ENCODE data around the gene DTNB. TPM values are rescaled to one million over a fixed set of nuclear protein-coding genes. Genes with fewer than 3 reads are reported as not detected.

The DTNB gene
- polyA plus RNA-seq, 3 donors: 18.0 to 21.0 (median 20.2) TPM

DNA sequence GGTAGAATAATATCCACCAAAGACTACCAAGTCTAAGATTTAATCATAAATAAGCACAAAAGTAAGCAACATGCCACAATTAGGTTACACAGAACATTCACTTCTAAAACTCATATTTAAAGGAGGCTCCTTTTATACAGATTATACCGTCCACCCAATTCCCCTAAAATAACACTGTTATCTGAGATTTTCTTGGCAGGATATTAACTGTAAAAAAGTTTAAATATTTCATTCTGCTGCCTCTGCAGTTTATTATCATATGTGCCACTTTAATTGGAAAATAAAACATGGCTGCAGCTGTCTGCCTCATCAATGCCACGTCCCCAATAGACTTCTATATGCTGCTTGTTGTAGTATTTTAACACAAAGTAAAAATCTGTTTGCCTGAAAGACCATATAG is 140.9 kb downstream of the DTNB start:
- DNase-seq (ENCODE audit: extremely low read depth in 1 of 11, low read depth in 9 of 11, low spot score in 4 of 11): no peak

DNA sequence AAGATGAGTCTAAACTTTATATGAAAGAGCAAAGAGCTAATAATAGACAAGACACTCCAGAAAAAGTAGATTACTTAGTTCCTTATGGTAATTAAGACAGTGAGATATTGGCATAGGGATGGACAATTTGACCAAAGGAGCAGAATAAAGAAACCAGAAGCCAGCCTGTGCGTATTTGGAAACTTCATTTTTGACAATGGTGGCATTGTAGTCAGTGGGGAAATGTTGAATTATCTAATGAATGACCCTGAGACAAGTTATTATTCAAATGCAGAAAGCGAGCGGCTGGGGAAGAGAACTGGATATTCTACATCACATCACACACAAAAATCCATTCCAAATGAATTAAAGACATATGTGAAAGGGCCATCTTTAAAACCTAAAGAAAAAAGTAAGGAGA is 144.3 kb downstream of the DTNB start:
- no peak for DNase-seq (ENCODE audit: extremely low read depth in 1 of 11, low read depth in 9 of 11, low spot score in 4 of 11)

DNA sequence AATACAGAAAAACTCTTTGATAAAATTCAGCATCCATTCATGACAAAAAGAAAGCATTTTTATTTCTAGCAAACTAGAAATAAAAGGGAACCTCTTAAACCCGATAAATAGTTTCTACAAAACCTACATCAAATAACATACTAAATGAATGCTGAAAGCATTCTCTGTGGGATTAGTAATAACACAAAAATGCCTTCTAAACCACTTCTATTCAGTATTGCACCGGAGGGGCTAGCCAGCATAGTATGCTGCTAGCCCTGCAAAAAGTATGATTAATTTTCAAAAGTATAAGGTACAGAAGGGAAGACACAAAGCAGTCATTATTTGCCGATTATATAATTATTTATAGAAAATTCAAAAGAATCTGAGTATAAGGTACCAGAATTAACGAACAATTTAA is 145.2 kb downstream of the DTNB start:
- no peak for DNase-seq (ENCODE audit: extremely low read depth in 1 of 11, low read depth in 9 of 11, low spot score in 4 of 11)

DNA sequence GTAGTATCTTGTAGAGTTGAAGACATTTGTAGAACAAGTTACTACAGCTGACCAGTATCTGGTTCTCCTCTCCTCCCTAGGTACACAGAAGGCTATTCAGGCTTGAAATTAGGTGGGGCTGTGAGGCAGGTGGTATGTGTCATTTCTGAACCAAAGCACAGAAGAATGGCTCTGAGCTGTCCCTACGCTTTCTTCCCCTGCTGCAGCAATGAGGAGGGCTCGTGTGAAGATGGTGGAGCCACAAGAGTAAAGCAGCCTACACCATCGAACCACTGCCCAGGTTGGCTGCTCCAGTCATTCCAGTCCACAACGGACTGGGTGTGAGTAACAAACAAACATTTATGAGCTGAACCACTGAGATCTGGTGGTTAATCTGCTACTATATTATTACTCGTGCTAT is 148.9 kb downstream of the DTNB start:
- no peak for DNase-seq (ENCODE audit: extremely low read depth in 1 of 11, low read depth in 9 of 11, low spot score in 4 of 11)

DNA sequence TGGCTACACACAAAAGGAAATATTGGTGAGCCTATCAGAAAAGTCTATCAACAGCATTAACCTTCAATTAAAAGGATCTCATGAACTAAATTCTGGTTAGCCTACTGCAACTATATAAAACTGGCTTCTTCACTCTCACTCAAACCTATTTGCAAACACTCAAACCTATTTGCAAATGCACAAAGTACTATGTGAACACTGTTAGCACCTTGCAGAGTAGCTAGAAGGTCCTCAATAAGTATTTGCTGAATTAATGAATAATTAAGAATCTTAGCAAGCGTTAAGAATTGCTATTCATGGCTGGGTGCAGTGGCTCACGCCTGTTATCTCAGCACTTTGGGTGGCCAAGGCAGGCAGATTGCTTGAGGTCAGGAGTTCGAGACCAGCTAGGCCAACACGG is 150.3 kb downstream of the DTNB start:
- no peak for DNase-seq (ENCODE audit: extremely low read depth in 1 of 11, low read depth in 9 of 11, low spot score in 4 of 11)

DNA sequence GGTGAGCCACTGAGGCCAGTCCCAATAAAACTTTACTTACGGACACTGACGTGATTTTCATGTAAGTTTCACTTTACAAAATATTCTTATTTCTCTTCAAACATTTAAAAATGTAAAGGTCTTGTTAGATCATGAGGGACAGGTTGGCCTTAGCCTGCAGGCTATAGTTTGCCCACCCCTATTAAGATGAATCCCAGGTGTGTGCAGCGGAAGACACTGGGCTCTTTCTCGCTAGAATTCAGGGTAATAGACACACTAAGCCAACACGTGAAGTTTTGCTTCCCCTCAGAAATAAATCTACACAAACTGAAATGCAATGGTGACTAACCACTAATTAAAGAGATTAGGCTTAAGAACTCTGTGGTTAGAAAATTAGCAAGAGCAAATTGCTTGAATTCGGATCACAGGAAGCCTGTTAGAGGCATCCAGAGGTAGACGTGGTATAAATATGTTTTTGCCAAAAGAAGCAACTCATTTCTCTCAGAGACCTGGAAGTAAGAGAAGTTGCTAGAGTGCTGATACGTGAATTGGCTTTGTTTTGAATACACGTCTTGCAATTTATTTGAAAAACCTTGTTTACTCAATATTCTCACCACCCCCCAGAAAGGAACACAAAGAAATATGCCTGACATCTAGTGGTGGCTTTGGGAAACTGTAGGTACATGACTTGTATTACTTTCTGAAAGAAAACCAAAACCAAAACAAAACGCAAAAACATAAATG is 151.6 kb downstream of the DTNB start:
- peak; percentile 43 to 80 (median 60) for DNase-seq (ENCODE audit: extremely low read depth in 1 of 11, low read depth in 9 of 11, low spot score in 4 of 11)

DNA sequence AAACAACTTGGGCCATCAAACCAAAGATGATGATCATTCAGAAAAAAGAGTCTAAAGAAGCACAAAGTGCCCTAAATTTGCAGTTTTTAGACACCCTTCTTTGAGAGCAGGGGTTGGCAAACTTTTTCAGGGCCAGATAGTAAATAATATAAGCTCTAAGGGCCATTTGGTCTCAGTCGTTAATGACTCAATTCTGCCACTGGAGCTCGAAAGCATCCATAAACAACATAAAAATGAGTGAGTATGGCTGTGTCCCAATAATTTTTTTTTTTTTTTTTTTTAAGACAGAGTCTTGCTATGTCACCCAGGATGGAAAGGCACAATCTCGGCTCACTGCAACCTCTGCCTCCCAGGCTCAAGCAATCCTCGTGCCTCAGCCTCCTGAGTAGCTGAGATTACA is 152.3 kb downstream of the DTNB start:
- peak in 1 of 11 donors; percentile 4 for DNase-seq (ENCODE audit: extremely low read depth in 1 of 11, low read depth in 9 of 11, low spot score in 4 of 11)

DNA sequence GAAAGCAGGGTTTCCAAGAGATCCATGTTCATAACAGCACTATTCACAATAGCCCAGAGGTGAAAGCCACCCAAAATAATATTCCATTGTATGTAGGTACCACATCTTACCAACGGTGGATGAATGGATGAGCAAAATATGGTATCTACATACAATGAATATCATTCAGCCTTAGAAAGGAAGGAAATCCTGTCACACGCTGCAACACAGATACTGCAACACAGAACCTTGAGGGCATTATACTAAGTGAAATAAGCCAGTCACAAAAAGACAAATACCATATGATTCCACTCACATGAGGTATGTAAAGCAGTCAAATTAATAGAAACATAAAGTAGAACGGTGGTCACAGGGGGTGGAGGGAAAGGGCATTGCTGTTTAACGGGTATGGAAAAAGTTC is 155.7 kb downstream of the DTNB start:
- DNase-seq (ENCODE audit: extremely low read depth in 1 of 11, low read depth in 9 of 11, low spot score in 4 of 11): no peak

DNA sequence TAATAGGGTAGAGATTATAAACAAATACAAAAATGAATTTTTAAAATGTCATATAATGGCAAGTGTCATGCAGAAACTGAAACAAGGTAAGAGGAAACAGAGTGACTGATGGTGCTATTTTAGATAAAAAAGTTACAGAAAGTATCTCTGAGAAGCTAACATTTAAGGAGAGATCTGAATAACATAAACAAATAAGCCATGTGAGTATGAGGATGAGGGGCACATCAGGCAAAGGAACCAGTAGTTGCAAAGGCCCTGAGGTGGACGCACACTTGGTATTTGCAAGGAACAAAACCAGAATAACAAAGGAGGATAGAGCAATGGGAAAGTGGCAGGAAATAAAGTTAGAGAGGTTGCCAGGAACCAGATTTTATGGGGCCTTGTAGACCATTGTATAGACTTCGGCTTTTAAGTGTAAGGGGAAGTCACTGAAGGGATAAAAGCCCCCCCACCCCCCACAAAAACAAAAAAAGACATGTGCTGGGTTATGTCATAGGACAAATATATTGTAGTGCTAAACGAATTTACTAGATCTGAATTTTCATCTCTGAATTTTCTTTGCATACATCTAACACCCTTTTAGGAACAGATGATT is 159.2 kb downstream of the DTNB start:
- no peak for DNase-seq (ENCODE audit: extremely low read depth in 1 of 11, low read depth in 9 of 11, low spot score in 4 of 11)

DNA sequence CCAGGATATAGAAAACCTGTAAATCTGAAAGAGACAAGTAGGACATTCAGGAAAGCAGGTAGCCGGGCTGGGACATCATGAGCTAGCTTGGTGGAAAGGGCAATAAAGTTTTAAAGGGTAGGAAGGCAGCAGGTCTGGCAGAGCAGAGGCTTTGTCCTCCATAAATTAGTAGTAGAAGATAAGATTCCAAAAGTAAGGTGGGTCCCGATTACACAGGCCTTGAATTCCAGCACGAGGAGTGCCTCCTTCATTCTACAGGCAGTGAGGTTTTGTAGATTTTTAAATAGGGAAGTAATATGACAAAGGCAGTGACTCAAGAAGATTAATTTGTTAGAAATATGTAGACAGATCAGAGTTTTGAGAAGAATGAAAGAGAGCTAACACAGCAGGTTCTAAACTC is 160.7 kb downstream of the DTNB start:
- DNase-seq (ENCODE audit: extremely low read depth in 1 of 11, low read depth in 9 of 11, low spot score in 4 of 11): no peak

DNA sequence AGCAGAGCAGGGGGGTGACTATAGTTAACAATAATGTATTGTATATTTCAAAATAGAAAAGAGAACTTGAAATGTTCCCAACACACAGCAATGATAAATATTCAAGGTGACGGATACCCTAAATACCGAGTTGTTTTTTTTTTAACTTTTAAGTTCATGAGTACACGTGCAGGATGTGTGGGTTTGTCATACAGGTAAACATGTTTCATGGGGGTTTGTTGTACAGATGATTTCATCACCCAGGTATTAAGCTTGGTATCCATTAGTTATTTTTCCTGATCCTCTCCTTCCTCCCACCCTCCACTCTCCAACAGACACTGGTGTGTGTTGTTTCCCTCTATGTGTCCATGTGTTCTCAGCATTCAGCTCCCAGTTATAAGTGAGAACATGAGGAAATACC is 167.2 kb downstream of the DTNB start:
- DNase-seq (ENCODE audit: extremely low read depth in 1 of 11, low read depth in 9 of 11, low spot score in 4 of 11): no peak

DNA sequence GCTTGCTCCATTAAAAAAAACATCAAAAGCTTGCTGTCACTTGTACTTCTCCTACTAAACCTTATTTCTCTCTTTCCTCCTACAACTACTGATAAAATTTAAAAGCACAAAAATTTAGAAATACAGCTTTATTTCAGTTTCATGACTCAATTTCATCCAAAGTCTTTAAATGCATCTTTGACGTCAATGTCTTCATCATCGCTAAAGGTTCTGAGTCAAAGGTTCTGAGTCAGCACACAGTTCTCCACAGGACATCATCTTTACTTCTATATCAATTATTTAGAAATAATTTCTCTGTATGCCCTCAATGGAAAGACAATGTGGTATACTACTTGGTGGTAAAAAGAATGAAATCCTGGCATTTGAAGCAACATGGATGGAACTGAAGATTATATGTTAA is 167.8 kb downstream of the DTNB start:
- no peak for DNase-seq (ENCODE audit: extremely low read depth in 1 of 11, low read depth in 9 of 11, low spot score in 4 of 11)

DNA sequence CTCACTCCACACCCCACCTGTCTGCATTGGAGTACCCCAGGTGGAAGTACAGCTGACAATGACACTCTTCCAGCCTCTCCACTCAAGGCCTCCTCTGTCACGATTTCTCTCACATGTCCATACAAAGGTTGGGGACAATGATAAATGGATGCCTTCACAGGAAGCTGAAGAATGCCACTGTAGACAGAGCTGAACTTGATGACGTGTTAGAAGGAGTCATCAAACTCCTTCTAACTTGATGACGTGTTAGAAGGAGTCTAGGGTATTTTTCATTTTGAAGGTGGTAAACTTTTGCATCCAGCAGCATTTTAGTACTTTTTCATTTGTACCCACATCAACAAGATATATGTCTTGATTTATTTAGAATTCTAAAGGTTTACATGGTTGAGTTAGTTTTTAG is 168.2 kb downstream of the DTNB start:
- no peak for DNase-seq (ENCODE audit: extremely low read depth in 1 of 11, low read depth in 9 of 11, low spot score in 4 of 11)

DNA sequence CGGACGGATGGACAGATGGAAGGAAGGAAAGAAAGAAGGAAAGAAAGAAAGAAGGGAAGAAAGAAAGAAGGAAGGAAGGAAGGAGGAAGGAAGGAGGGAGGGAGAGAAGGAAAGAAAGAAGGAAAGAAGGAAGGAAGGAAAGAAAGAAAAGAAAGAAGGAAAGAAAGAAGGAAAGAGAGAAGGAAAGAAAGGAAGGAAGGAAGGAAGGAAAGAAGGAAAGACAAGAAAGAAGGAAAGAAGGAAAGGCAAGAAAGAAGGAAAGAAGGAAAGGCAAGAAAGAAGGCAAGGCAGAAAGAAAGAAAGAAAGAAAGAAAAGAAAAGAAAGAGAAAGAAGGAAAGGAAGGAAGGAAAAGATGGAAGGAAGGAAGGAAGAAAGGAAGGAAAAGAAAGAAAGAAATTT is 169.1 kb downstream of the DTNB start:
- DNase-seq (ENCODE audit: extremely low read depth in 1 of 11, low read depth in 9 of 11, low spot score in 4 of 11): no peak

DNA sequence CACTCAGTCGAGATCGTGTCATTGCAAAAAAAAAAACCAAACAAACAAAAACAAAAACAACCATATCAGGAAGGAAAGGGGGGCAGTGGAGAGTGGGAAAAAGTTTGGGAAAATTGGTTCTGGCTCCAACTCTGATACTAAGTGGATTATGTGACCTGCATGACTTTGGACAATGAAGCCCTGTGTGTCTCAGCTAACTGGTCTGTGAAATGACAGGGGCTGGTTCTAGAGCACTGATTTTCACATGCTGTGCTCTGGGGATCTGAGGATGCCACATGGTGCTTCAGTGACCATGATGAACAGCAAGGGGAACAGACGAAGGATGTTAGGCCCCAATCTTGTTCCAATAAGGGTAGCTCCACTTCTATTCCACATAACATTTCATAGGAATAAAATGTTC is 174.2 kb downstream of the DTNB start:
- DNase-seq (ENCODE audit: extremely low read depth in 1 of 11, low read depth in 9 of 11, low spot score in 4 of 11): no peak

DNA sequence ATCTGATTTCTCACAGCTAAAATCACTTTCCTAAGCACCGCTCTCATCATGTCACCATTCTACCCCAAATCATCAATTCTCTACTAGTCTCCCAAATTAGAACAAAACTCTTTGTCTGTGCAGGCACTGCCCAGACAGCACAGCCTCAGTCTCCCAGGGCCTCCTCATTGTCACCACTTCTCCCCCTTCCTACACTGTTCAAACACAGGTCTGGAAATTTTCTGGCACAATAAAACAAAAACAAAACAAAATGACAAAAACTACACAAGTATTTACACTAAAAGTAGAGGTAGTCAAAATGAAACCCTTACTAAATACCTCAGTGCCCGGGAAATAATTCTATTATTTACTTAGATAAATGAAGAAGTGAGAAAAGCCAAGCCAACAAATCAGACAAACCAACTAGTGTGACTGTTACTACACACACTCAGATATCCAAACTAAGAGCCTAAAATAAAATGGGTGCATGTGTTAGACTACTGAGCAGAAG is 175.4 kb downstream of the DTNB start:
- DNase-seq (ENCODE audit: extremely low read depth in 1 of 11, low read depth in 9 of 11, low spot score in 4 of 11): no peak

DNA sequence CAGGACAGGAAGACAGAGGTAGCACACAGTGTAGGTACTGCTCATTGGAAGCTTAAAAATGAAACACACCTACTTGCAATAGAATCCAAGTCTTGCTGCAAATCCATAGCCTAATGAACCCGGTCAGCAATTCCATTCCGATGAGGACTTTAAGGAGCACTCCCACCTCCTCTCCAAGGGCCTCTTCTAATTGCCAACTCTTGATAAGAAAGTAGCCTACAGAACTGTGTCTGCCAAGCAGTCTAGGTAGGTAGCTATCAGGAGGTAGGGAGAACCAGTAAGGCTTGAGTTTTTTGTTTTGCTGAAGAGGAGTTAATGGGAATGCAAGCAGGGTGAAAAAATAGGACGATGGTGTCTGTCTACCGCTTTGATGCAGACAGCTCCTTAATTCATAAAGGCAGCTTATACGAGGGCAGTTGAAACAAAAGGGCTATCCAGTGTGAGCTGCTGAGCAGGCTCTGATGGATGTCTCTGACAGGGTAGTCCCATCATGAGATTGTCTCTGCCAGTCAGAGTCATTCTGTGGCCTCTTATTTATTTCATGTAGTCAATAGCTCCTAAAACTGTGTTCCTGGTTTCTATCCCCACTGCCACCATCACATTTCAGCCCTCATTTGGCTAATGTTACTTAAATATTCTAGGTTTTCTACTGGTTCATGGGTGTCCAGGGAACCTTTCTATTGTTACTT is 176.0 kb downstream of the DTNB start:
- no peak for DNase-seq (ENCODE audit: extremely low read depth in 1 of 11, low read depth in 9 of 11, low spot score in 4 of 11)

DNA sequence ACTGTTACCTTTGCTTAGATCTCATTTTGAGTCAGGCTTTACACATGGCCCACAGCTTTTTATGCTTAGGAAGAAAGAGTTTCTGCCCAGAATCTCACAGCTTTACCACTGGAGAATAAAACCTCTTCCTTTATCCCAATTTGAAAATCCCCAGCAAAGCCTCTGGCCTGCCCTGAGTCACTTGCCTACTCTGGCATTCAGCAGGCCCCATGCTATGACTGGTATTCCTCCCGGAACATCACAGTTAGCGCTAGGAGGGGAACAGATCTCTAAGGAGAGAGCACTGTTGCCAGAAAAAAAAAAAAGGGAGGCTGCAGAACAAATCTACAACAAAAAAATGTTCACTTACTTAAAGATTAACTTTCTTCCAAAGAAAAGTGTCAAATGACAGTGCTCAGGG is 178.8 kb downstream of the DTNB start:
- DNase-seq (ENCODE audit: extremely low read depth in 1 of 11, low read depth in 9 of 11, low spot score in 4 of 11): no peak

DNA sequence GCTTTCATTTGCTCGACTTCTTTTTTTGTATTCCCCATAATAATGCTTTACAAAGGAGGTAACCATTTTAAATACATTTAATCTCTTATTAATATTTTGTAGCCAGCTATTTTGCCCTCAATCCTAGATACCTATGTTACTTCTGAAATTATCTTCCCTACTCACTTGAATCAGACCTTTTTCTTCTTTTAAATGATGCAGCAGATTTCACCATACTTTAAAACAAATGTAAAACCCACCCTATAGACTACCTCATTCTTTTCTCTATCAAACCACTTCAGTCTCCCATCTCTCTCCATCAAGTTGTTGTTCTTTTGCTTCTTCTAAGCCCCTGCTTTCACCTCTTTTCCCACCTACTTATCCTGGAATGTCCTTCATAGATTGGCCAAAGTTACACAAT is 180.2 kb downstream of the DTNB start:
- DNase-seq (ENCODE audit: extremely low read depth in 1 of 11, low read depth in 9 of 11, low spot score in 4 of 11): no peak

DNA sequence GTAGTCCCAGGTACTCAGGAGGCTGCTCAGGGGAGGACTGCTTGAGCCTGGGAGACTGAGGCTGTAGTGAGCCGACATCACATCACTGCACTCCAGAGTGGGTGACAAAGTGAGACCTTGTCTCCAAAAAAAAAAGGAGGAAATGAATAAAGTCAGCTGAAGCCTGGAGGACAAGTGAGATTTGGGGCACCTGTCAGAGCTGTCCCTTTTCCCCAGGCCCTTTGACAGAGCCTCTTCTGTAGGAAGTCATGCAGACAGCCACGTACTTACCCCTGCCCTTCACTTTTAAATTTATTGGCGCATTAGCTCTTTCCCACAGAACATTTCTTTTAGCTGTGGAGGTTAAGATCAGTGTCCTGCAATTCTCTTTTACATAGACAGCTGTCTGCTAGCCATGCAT is 180.7 kb downstream of the DTNB start:
- no peak for DNase-seq (ENCODE audit: extremely low read depth in 1 of 11, low read depth in 9 of 11, low spot score in 4 of 11)
